ENCODE data around the gene OPCML.

Gene OPCML

GRCh38 chr11:132981131-132981956, 551.0 kb downstream of the OPCML start:
- DNase-seq (ENCODE audit: low read depth): no peak

- DNase-seq (ENCODE audit: low read depth): no peak
These were observed 551.6 kb downstream of the OPCML start for GRCh38 chr11:132980670-132981069.

GRCh38 chr11:132977746-132978145, 554.6 kb downstream of the OPCML start:
- no peak for DNase-seq (ENCODE audit: low read depth)

GRCh38 chr11:132977241-132977640, 555.1 kb downstream of the OPCML start:
- no peak for DNase-seq (ENCODE audit: low read depth)

GRCh38 chr11:132976115-132976514, 556.2 kb downstream of the OPCML start:
- DNase-seq (ENCODE audit: low read depth): no peak

DNA sequence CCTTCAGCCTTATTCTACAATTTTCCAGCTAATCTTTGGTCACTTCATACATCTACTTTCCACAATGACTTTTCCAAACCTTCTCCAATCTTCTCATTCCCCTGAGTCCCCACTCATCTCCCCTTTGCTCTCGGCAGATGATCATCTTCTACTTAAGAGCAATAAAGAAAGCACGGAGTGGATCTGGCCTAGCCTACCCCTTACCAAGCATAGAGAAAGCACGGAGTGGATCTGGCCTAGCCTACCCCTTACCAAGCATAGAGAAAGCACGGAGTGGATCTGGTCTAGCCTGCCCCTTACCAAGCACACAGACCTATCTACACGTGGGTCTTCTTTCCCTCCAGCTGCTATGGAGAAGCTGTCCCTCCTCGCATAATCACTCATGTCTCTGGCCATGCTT, 558.6 kb downstream of the OPCML start:
- no peak for DNase-seq (ENCODE audit: low read depth)

GRCh38 chr11:132972565-132972964, 559.7 kb downstream of the OPCML start:
- DNase-seq (ENCODE audit: low read depth): no peak

DNA sequence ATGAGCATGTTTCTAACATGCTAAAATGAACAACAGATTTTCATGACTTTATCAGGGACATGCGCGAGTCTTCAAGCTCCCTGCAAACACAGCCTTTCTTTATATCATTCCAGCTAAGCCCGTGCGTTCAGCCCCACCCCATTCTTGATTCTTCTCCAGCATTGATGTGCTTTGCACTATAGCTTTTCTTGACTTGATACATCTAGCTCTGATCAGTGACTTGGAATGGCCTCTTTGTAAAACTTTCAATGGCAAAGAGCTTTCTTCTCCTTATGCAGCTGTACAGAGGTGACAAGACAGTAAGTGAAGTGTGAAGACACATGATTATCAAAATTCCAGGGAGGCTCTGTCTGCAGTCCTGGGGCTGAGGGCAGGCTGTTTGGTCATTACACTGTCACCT, 561.0 kb downstream of the OPCML start:
- DNase-seq (ENCODE audit: low read depth): no peak

GRCh38 chr11:132969892-132970291, 562.4 kb downstream of the OPCML start:
- DNase-seq (ENCODE audit: low read depth): no peak

GRCh38 chr11:132962041-132962440, 570.3 kb downstream of the OPCML start:
- no peak for DNase-seq (ENCODE audit: low read depth)

DNA sequence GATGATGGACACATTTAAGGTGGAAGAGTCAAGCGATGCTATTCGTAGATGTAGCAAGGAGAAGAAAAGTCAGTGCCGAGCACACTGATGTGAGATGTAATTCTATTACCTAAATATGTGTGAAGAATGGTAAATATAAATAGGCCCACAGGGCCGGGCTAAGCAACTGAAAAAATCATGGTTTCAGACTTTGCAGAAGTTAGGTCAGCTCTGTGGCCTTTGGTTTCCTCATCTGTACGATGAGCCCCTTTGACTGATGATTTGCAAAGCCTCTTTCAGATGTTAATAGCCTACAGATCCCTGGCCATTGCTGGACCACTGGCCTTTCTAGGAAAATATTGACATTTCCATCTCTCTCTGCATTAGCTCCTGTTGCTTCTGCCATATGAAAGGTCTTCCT, 570.8 kb downstream of the OPCML start:
- DNase-seq (ENCODE audit: low read depth): no peak

- DNase-seq (ENCODE audit: low read depth): no peak
These were observed 571.8 kb downstream of the OPCML start for GRCh38 chr11:132960273-132961078.

GRCh38 chr11:132959693-132960092, 572.6 kb downstream of the OPCML start:
- no peak for DNase-seq (ENCODE audit: low read depth)

DNA sequence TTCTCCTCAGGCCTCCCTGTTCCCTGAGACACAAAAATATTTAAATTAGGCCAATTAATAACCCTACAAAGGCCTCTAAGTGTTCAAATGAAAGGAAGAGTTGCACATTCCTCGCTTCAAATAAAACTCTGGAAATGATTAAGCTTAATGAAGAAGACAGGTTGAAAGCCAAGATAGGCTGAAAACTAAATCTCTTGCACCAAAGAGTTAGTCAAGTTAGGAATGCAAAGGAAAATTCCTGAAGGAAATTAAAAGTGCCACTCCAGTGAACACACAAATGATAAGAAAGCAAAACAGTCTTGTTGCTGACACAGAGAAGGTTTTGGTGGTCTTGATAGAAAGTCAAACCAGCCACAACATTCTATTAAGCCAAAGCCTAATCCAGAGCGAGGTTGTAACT, 574.4 kb downstream of the OPCML start:
- DNase-seq (ENCODE audit: low read depth): no peak

GRCh38 chr11:132948252-132948651, 584.0 kb downstream of the OPCML start:
- no peak for DNase-seq (ENCODE audit: low read depth)

GRCh38 chr11:132944569-132944944, 587.7 kb downstream of the OPCML start:
- DNase-seq (ENCODE audit: low read depth): no peak

GRCh38 chr11:132943706-132944568, 588.4 kb downstream of the OPCML start:
- no peak for DNase-seq (ENCODE audit: low read depth)

- no peak for DNase-seq (ENCODE audit: low read depth)
These were observed 589.0 kb downstream of the OPCML start for GRCh38 chr11:132943357-132943705.

GRCh38 chr11:132942611-132943356, 589.5 kb downstream of the OPCML start:
- DNase-seq (ENCODE audit: low read depth): no peak

DNA sequence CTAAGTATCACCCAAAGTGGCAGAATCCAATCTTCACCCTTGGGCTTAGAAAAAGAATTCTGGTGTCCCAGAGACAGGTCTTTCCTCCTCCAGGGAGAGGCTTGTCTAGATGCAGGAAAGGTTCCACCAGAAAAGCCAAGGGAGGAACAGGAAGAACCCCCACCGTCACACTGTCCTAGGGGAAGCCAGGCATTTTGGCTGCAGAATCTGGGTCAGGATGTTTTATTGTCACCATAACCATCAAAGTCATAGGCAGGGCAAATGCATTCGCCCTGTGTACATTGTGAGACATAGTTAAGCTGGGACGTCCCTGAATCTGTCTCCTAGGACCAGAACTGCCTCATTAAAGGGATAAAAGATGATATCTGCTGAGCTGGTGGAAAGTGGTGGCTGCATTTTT, 590.5 kb downstream of the OPCML start:
- DNase-seq (ENCODE audit: low read depth): no peak

DNA sequence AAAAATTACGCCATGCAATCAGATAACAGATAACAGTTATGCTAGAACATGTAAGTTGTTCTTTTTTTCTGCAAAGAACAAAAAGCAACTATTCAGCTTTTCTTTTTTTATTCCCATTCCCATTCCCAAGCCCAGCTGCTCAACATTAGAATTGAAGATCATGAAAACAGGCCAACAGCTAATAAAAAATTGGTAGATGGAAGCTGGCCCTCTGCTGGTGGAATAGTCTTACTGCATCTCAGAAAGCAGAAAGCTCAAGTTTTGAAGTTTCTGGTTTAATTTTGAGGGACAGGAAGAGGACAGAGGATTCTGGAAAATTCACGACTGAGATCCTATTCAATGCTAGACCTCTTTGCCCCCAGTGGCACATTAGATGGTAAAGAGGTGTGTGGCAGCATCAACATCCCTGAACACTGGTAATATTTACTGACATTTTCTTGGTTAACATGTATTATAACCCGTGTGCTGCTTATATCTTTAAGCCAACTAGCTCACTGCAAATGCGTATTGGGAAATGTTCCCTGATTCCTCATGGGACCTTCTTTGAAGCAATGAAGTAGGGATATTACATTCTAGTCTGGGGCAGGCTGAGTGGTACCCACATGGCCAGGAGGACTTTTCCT, 591.2 kb downstream of the OPCML start:
- no peak for DNase-seq (ENCODE audit: low read depth)

Data from stimulated activated CD8-positive, alpha-beta memory T cell treated with anti-CD3 and anti-CD28 coated beads, Interleukin-12 subunit alpha, Interleukin-12 subunit beta, amount 100 ng/mL, for 4 hours (primary cell).